Measurements from ENCODE around the gene SGF29. TPM values are rescaled to one million over a fixed set of nuclear protein-coding genes. Genes with fewer than 3 reads are reported as not detected.

SGF29 gene
- total and polyA plus RNA-seq, 9 of the 15 experiments (the other 6 are each of a cell fraction or from before 2014, with no cell fraction given) = 2.6 to 36.1 (median 21.2) TPM

GRCh38 chr16:28553776-28554633 is at the start of gene SGF29 (continued):
- TF ChIP-seq ATF3 (IDR thresholded peaks at IDR 0.05) (no peak), ATF3 (CRISPR knock-in tag; conservative IDR thresholded peaks at IDR 0.05) (no peak), CBFB (CRISPR knock-in tag; IDR thresholded peaks at IDR 0.05) (peak; percentile 69; the same call in 1 of the 2 replicates), ZNF668 (CRISPR knock-in tag; IDR thresholded peaks at IDR 0.05) (no peak), SRSF3 (IDR thresholded peaks at IDR 0.05; ENCODE audit: insufficient read depth, low read length) (no peak), SIX5 (IDR thresholded peaks at IDR 0.05; ENCODE audit: borderline replicate concordance in 1 of 2, insufficient read depth in 1 of 2, low read depth in 1 of 2, low read length in 2 of 2) (peak; percentile 67), TAF1 (IDR thresholded peaks at IDR 0.05; ENCODE audit: control insufficient read depth, extremely low read depth, insufficient read depth, low read length, severe bottlenecking) (peak; percentile 79), RB1 (IDR thresholded peaks at IDR 0.05; ENCODE audit: low read depth) (peak; percentile 88), TFAM (CRISPR knock-in tag; conservative IDR thresholded peaks at IDR 0.05) (no peak), IRF1 (CRISPR knock-in tag; IDR thresholded peaks at IDR 0.05; ENCODE audit: borderline replicate concordance) (no peak), GATAD2A (IDR thresholded peaks at IDR 0.05) (no peak), LCOR (CRISPR knock-in tag; IDR thresholded peaks at IDR 0.05) (peak; percentile 56; the same call in 1 of the 2 replicates), ZNF224 (CRISPR knock-in tag; IDR thresholded peaks at IDR 0.05) (no peak), RBM15 (IDR thresholded peaks at IDR 0.05; ENCODE audit: insufficient read depth, low read length) (no peak), COPS2 (conservative IDR thresholded peaks at IDR 0.05) (no peak), TEAD4 (IDR thresholded peaks at IDR 0.05; ENCODE audit: low read length) (no peak), TEAD4 (CRISPR knock-in tag; IDR thresholded peaks at IDR 0.05; ENCODE audit: borderline replicate concordance) (no peak), RCOR1 (IDR thresholded peaks at IDR 0.05; ENCODE audit: borderline replicate concordance in 1 of 2, low read depth in 2 of 2, low read length in 2 of 2) (0 out of 4 replicates have a peak, but pooled peaks of 1 of the 2 experiments have one; percentile 5), WHSC1 (IDR thresholded peaks at IDR 0.05; ENCODE audit: low read length) (no peak), L3MBTL2 (IDR thresholded peaks at IDR 0.05) (peak; percentile 91), NCOA4 (IDR thresholded peaks at IDR 0.05; ENCODE audit: partially characterized antibody) (no peak), ZC3H8 (IDR thresholded peaks at IDR 0.05) (no peak), CBX1 (IDR thresholded peaks at IDR 0.05; ENCODE audit: low read depth) (peak; percentile 60; the same call in 1 of the 2 replicates), MYC (IDR thresholded peaks at IDR 0.05; ENCODE audit: low read depth, low read length) (peak; percentile 88), MYC (CRISPR knock-in tag; IDR thresholded peaks at IDR 0.05; ENCODE audit: borderline replicate concordance, low read depth) (no peak), XRCC4 (IDR thresholded peaks at IDR 0.05; ENCODE audit: extremely low read depth, insufficient read depth, insufficient read length) (no peak)
